A673 (cell line): ENCODE measurements around the gene RRAGC.

Experiments used
- CTCF ChIP-seq: fragments of 300-800, 200-600 bp; sonication (generic); conservative IDR thresholded peaks from 2 replicates; pipeline ENCODE4 v1.5.1; 2017; ENCODE audit warnings: low read depth, mild to moderate bottlenecking, antibody characterized with exemption, low read length, moderate library complexity, mixed read lengths
- EZH2 ChIP-seq: fragments of 200-600 bp; sonication (generic); IDR thresholded peaks from 2 replicates; pipeline ENCODE4 v1.6.1; 2017; ENCODE audit warnings: borderline replicate concordance, low read depth, mild to moderate bottlenecking, mixed read lengths, antibody characterized with exemption, low read length; ENCODE audit not compliant: poor library complexity, severe bottlenecking

- TF ChIP-seq EZH2, result no peak
- no peak for TF ChIP-seq CTCF
These were observed 33.3 kb downstream of the RRAGC start for GRCh38 chr1:38826262-38826661.
